ENCODE results near the gene RAD51D. TPM values are rescaled to one million over a fixed set of nuclear protein-coding genes. Genes with fewer than 3 reads are reported as not detected.
"Not testable (repeated sequence)": the region's sequence is repeated elsewhere in the genome, so short reads cannot be mapped to it uniquely, and the experiment has no call there.

The RAD51D gene
- total RNA-seq, 2 donors from 2014 or later, result 8.7 to 14.2 TPM

- Mint-ChIP-seq H3K4me3 (peak overlapping the region; percentile 86), H3K4me1 (peaks cover 48% of the 10 kb centered on the region), H3K27ac (peak overlapping the region; percentile 90)
- not testable (repeated sequence) for H3K9me3 ChIP-seq (ENCODE audit: control insufficient read depth, low read length, poor library complexity, severe bottlenecking); H3K27me3 Mint-ChIP-seq; ATAC-seq; DNase-seq; H3K36me3 Mint-ChIP-seq (ENCODE audit: low read depth)
Measured at GRCh38 chr17:35045458-35045979, 74.1 kb downstream of the RAD51D start.

- ATAC-seq, result no peak
- Mint-ChIP-seq H3K4me3 (no peak overlapping the region), H3K4me1 (peaks cover 47% of the 10 kb centered on the region), H3K36me3 (ENCODE audit: low read depth) (peaks cover 8% of the 10 kb centered on the region), H3K27me3 (no peaks in the 10 kb centered on the region), H3K27ac (peak overlapping the region; percentile 90)
- DNase-seq, result no peak
- H3K9me3 ChIP-seq (ENCODE audit: control insufficient read depth, low read length, poor library complexity, severe bottlenecking), result no peaks in the 10 kb centered on the region
Measured at GRCh38 chr17:35044181-35044580, 75.5 kb downstream of the RAD51D start.

Other genes with a start within 250 kb of the RAD51D start
- gene CCT6B, start 158.4 kb downstream of the RAD51D start, total RNA-seq, result 1 to 10 TPM; 3.5 to 5.1 TPM
- 10 to 100 TPM; 28.0 to 33.3 TPM for gene ZNF830, start 158.3 kb downstream of the RAD51D start, total RNA-seq
- 10 to 100 TPM; 43.1 to 48.7 TPM for gene LIG3, start 139.3 kb downstream of the RAD51D start, total RNA-seq
- gene RFFL, start 56.2 kb downstream of the RAD51D start, total RNA-seq, result 10 to 100 TPM; 71.0 to 72.1 TPM
- not detected for gene FNDC8, start 1.8 kb upstream of the RAD51D start, total RNA-seq
- 1 to 10 TPM; 9.5 to 9.6 TPM for gene NLE1, start 22.4 kb upstream of the RAD51D start, total RNA-seq
- under 1 TPM; 0.15 to 0.23 TPM for gene UNC45B, start 28.0 kb upstream of the RAD51D start, total RNA-seq
- gene SLC35G3, start 74.5 kb upstream of the RAD51D start, total RNA-seq, result under 1 TPM in 1 of 2 donors, not detected in 1; 0.32 TPM
- 100 to 1,000 TPM; 104 to 109 TPM for gene SLFN5, start 123.2 kb upstream of the RAD51D start, total RNA-seq